GM18870 (cell line): ENCODE data around the gene AKIRIN1.
A peak's percentile ranks its signal among the peaks of the same experiment; 100 is the strongest.
"Not testable (repeated sequence)": the region's sequence is repeated elsewhere in the genome, so short reads cannot be mapped to it uniquely, and the experiment has no call there.

Experiments
- ATAC-seq: cut with Tn5 transposase; IDR thresholded peaks from one replicate; pipeline ENCODE4 v1.9.1; 2021; ENCODE audit warnings: moderate library complexity; ENCODE audit not compliant: unreplicated experiment

Gene AKIRIN1

DNA sequence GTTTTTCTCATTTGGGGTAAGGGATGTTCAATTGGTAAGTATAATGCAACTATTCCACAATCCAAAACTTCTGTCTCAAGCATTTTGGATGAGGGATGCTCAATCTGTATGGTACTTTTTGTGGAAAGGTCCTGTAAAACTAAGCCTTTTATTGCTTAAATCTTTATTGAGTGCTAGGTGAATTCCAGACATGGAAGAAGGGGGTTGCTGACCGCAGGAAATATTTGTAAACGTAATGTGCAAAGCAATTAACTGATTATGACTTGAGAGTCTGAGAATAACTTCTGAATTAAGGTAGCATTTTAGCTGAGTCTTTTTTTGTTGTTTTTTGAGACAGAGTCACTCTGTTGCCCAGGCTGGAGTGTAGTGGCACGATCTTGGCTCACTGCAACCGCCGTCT, 3.1 kb downstream of the AKIRIN1 start:
- ATAC-seq = no peak

DNA sequence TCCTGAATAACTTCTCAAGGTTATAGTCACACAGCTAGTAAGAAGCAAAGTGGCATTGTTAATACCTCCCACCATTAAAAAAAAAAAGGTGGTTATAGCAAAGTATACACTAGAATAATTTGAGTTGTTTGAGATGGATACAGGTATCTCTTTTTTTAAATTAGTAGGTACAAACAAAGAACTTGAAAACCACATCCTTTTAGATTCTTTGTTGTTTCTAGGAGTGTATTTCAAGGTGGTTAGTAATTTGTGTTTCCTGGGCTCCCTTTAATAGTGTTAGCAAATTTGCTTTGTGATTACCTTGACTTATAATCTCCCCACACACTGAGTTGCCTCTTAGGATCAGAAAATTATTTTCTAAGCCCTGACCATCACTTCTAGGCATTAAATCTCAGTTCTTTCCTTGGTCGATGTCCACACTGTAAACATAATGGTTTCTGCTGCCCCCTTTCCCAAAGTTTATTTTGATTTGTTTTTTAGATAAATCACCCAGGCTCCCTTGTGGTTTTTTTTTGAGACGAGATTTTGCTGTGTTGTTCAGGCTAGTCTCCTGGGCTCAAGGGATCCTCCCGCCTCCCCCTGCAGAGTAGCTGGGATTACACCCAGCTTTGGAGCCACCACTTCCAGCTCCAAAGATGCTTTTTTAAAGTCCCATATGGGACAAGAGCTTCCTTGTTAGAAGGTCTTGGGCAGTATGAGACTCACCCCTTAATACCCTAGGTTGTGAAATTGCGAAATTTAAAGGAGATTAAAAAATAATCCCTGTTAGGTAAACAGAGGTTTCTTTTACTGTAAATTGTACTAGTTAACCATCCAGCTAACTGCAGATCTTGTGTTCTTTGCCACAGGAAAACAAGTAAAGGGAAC, 6.2 kb downstream of the AKIRIN1 start:
- ATAC-seq = no peak

DNA sequence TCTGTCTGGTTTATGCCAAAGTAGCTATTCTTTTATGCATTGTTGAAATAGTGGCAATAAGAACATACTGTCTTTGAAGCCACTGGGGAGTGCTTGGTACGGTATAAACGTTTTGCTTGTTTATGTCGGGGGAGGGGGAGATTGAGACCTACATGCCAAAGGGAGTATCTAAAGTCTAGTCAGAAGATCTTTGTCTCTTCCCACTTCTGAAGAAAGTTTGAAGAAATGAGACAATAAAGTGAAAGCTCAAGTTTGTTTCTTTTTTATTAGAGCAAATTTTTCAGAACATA, 6.8 kb downstream of the AKIRIN1 start:
- no peak for ATAC-seq

DNA sequence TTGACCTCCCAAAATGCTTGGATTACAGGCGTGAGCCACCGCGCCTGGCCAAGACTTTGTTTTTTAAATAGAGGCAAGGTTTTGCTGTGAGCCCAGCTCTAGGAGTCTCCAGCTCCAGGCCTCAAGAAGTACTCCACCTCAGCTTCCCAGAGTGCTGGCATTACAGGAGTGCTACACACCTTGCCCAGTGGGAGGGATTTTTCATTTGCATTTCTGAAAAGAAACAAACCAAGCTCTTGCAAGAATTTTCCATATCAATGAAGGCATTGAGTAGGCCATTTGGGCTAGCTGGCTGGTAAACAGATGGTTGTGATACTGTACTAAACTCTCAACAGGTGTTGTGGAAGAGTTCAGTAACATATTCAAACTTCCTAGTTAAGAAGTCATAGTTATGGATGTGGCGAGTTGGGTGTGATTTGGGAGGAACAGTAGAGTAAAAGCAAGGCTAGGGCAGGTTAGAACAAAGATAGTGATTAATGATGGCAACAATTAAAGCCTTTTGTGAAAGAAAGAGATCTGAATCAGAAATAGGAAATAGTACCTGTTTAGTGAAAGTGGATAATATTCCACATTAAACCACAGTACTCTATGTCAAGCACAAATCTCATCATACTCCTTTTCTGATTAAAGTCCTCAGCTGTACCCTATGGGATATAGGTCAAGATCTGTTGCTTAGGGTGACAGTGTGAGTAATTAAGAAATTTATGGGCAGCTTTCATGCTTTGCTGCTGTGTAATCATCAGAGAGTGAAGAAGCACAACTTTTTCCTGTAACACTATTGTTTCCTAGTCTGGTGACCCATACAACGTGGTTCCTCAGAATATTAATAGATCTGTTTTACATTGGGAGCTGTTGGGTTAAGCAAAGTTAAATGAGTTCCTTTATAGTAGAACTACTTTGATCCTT, 10.7 kb downstream of the AKIRIN1 start:
- no peak for ATAC-seq

DNA sequence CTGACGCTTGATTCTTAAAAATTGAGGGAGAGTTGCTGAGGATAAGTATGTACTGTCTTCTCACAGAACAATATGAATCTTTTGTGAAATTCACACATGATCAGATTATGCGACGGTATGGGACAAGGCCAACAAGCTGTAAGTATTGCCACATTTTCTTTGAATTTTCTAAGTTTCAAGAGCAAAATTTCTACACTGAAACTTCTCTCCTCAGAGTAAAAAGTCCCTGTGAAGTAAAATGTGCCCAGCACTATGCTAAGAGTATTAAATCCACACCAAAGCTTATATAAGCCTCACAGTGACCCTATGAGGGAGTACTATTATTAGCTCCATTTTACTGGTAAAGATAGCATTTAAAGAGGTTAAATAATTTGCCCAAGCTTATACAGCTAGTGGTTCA, 12.2 kb downstream of the AKIRIN1 start:
- no peak for ATAC-seq

DNA sequence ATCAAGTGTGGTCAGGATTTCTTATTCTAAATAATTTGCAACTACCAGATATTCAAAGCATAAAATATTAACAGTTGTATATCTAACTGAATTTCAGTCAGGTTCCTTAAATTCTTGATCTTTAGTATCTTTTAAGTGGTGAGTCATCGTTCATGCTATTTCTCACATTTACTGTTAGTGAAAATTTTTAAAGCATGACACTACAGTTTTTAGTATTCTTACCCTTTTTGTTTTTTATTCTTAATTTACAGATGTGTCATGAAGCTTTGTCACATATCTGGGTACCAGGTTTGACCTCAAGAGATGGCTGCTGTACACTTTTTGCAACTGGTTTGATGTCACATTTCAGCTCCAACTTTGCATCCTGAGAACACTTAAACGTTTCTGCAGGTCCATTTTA, 12.7 kb downstream of the AKIRIN1 start:
- ATAC-seq = no peak

DNA sequence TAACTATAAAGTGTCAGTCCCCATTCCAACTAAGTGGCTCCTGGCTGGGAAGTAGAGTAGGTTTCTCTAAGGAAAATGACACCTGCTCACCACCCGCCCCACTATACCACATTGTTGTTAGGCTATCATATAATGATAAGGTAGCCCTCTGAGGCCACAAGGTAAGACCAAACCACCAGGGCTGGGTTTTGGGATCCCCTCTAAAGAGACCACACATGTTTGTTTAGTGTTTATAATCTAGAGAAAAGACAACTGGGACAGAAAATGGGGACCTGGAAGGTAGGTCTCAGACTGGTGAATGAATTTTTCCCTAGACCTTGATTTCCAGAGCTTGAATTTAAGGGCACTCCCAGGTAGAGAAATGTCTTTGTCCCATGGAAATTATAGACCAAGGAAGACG, 15.2 kb downstream of the AKIRIN1 start:
- no peak for ATAC-seq

DNA sequence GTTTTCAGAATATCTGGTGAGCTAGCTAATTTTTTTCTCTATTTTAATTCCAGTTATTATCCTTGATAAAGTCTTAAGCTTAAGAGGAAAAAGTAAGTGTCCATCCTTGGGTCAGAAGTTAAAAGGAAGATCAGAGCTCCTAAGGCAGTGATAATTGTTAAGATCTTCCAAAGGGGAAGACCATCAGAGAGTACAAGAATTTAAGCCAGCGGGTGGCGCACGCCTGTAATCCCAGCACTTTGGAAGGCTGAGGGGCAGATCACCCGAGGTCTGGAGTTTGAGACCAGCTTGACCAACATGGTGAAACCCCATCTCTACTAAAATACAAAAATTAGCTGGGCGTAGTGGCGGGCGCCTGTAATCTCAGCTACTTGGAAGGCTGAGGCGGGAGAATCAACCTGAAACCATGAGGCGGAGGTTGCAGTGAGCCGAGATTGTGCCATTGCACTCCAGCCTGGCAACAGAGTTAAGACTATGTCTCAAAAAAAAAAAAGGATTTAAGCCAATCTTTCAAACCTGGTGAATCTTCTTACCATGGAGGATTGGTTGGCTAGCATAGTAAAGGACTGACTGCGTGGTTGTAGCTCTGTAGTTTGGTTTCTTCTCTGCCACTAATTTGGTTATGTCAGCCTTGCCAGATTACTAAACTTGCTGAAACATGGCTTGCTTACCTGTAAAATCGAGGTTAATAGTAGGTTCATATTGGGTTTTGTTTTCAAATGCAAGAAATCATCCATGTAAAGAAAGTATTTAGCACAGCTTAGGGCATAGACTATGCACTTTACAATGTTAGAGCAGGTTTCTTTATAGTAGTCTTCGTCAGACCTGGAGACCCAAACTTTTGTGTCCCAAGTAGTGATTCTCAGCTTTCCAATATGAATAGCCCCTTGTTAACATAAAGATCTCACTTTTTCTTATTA, 15.9 kb downstream of the AKIRIN1 start:
- ATAC-seq = no peak

DNA sequence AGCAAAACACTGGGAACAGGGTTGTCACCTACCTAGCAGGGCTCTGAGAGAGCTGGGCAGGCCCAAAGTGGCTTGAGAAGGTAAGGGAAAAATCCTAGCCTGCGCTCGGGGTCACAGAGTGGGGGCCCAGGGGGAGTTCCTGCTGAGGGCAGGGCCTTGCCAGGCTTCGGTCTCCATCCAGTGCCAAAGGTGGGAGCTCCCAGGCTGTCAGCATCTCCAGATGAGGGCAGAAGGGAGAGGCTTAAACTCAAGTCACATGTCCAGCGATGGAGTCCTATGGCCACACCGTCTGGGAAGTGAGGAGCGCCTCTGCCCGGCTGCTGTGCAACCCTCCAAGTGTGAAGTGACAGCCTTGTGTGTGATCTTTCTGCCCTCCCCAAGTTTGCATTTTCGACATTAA, 23.9 kb downstream of the AKIRIN1 start:
- not testable (repeated sequence) for ATAC-seq

DNA sequence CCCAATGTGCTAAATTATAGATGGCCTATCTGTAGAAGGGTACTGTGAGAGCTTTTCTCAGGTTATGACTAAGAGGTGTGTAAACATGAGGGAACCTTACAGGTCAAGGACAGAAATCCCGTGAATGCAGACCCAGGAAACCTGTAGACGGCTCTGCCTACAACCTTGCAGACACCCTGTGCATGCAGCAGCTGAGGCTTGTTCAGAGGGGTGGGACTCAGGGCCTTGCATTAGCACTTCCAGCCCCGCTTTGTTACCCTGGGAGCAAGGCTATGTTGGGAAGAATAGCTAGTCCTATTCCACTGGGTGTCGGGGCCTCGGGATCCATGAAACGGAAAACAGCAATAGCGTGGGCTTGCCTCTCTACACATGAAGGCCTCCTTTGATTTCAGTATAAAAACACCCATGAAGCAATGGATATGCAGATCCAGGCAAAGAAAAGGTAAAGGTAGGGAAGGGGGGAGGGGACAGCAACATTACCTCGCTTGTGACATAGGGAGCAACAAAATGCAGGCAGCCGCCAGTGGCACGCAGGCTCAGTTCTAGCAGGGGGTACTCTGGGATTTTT, 25.6 kb downstream of the AKIRIN1 start:
- no peak for ATAC-seq

DNA sequence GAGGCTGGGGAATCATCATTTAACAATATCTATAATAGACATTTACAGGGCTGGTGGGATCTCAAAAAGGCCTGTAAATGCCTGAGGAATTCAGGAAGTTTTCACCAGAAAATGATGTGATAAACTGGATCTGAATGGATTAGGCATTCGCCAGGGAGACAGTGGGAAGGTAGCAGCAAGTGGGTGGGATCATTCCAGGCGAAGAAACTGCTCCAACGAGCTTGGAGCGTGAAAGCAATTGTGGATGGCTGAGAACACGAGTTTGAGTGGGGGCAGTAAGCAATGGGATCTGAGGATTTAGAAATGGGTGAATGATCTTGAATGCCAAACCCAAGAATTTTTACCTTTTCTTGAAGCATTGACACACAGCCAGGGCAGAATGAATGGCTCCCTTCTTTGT, 26.2 kb downstream of the AKIRIN1 start:
- ATAC-seq = no peak

DNA sequence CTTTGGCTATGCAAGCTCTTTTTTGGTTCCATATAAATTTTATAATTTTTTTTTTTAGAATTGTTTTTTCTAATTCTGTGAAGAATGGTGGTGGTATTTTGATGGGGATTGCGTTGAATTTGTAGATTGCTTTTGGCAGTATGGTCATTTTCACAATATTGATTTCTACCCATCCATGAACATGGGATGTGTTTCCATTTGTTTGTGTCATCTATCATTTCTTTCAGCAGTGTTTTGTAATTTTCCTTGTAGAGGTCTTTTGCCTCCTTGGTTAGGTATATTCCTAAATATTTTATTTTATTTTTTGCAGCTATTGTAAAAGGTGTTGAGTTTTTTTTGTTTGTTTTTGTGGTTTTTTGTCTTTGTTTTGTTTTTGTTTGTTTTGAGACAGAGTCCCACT, 29.4 kb downstream of the AKIRIN1 start:
- not testable (repeated sequence) for ATAC-seq

DNA sequence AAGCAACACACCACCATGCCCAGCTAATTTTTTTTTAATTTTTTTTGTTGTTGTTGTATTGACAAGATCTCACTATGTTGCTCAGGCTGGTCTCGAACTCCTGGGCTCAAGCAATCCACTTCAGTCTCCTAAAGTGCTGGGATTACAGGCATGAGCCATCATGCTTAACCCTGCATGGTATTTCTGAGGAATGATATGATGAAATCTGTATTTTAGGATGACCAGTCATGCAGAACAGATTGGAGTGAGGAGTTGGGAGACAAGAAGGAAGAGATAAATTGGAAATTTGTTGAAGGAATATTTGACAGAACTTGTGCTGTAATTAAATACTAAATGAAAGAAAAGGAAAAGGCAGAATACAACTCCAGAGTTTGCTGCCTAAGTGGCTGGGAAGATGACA, 30.4 kb downstream of the AKIRIN1 start:
- ATAC-seq = no peak

DNA sequence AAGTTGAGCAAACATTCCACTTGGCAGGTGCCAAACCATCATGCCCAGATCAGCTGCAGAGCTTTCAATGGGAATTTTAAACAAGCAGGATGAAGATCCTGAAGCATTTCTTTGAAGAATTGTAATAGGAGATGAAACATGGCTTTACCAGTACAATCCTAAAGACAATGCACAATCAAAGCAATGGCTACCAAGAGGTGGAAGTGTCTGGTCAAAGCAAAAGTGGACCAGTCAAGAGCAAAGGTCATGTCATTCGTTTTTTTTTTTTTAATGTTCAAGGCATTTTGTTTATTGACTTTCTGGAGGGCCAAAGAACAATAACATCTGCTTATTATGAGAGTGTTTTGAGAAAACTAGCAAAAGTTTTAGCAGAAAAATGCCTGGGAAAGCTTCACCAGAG, 32.1 kb downstream of the AKIRIN1 start:
- ATAC-seq = no peak

DNA sequence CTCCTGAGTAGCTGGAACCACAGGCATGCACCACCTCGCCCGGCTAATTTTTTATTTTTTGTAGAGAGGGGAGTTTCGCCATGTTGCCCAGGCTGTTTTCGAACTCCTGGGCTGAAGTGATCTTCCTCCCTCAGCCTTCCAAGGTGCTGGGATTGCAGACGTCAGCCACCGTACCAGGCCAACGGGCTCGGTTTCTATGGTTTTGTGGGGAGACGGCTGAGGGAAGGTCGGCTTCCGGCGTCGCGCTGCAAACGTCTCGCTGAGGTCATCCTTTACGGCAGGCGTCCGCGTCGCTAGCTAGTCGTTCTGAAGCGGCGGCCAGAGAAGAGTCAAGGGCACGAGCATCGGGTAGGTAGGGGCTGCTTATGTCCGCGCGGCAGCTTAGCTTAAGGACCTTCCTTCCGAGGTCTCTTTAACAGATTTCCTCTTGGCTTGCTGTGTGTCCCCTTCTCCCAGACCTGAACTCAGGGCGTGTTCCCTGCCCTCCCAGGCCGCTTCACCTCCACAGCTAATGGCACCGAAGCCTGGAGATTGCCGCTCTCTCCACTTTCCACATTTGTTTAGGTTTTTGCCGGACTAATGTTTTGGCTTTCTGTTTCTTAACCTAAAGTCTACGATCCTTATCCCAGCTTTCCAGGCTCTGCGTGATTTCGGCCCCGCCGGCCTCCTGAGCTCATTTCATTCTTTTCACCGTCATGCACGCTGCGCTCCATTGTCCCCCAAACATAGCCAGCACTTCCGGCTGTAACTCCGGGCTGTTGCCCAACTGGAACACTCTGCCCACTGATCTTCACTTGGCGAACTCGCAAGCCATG, 35.2 kb downstream of the AKIRIN1 start, which contains the start of gene NDUFS5:
Gene NDUFS5 (plus strand): TSS at position 300 of the 815 bp plus-strand sequence. CDS start 2,375 bp downstream, outside the sequence.
- peak; percentile 65 for ATAC-seq

DNA sequence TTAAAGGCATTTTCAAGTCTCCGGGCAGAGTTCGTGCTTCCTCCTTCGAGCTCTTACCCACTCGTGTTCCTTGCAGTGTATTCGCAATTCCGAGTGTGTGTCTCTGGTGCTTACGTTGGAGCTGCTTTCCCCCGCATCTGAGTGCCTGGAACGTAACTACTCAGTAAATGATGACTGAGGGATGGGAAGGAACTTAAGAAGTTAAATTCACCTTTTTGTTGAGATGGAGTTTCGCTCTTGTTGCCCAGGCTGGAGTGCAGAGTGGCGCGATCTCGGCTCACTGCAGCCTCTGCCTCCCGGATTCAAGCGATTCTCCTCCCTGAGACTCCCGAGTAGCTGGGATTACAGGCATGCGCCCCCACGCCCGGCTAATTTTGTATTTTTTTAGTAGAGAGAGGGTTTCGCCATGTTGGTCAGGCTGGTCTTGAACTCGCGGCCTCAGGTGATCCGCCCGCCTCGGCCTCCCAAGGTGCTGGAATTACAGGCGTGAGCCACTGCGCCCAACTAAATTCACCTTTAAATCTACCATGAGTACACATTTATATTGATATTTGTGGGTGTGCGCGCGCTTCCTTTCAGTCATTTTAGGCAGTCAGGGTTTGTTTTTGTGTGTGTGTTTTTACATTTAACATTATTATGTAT, 35.9 kb downstream of the AKIRIN1 start:
- ATAC-seq = no peak

DNA sequence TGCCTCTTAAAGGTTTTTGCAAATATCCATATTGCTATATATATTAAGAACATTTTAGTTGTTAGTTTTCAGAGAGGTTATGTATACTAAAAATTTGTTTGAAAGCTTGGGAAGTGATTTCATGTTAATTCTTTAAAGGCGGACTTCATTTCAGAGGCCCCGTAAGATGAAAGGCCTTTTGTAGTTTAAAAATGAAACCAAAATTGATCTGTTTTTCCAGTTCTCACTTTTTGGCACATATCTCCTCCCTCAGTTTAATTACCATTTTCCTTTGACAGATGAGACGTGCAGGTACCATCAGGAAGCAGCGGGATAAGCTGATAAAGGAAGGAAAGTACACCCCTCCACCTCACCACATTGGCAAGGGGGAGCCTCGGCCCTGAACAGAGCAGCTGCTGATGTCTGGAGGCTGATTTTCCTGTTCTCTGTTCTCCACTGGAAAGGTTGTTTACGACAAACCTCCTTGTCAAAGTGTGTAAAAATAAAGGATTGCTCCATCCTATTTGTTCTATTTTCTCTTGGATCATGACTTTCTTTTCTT, 43.1 kb downstream of the AKIRIN1 start:
- no peak for ATAC-seq

DNA sequence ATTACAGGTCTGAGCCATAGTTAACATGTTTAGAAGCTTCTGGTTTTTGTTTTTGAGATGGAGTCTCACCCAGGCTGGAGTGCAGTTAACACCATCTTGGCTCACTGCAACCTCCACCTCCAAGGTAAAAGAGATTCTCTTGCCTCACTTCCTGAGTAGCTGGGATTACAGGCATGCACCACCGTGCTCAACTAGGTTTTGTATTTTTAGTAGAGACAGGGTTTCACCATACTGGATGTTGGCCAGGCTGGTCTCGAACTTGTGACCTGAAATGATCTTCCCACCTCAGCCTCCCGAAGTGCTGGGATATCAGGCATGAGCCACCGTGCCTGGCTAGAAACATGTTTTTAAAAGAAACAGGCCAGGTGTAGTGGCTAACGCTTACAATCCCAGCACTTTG, 45.6 kb downstream of the AKIRIN1 start:
- ATAC-seq = no peak

DNA sequence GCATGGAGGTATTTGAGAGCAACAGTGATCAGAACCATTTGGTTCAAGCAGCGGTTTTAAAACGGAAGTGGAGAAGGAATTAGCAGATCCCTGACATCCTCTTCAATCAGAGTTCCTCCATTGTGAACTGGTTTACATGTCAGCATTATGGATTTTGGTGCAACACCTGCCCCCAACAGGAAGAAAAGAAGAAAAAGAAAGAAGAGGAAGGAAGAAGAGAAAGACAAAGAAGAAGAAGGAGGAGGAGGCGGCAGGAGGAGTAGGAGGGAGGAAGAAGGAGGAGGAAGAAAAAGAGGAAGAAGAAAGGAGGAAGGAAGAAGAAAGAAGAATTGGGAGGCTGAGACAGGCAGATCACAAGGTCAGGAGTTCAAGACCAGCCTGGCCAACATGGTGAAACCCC, 52.4 kb downstream of the AKIRIN1 start:
- no peak for ATAC-seq
